IMR-90 (cell line): ENCODE results near the gene C1orf116. TPM values are rescaled to one million over a fixed set of nuclear protein-coding genes. Genes with fewer than 3 reads are reported as not detected.
A peak's percentile ranks its signal among the peaks of the same experiment; 100 is the strongest.

ENCODE experiments used
- ATAC-seq: fragments of 200-7000 bp; cut with Tn5 transposase; 2 replicates; pipeline ENCODE4 v1.9.1; 2020; ENCODE audit warnings: low read depth, mild to moderate bottlenecking, moderate library complexity
- BruUV-seq: library from RNA; stranded (reverse); fragments of 400-500 nt; replicated peaks from 2 replicates; lab custom pipeline; 2021; lab: Mats Ljungman, UMichigan
- CTCF ChIA-PET: fragments of 300-600 bp; formaldehyde crosslinking; extraction: SDS; loops from one replicate; lab custom pipeline; 2021; ENCODE audit warnings: antibody characterized with exemption; lab: Yijun Ruan, JAX
- POLR2A ChIA-PET: fragments of 300-600 bp; sonication (Branson Sonifier 250); formaldehyde crosslinking; loops from one replicate; lab custom pipeline; 2022; ENCODE audit warnings: antibody characterized with exemption; ENCODE audit not compliant: unreplicated experiment; lab: Charles Lee
- DNase-seq: peaks from one replicate; pipeline ENCODE4 v3.0.0; 2013
- H2AFZ ChIP-seq: replicated peaks from 2 replicates; pipeline ENCODE3; 2013; ENCODE audit warnings: low read length, mild to moderate bottlenecking; ENCODE audit not compliant: poor library complexity
- H2AK5ac ChIP-seq: 2 replicates; pipeline ENCODE4 v1.6.1; 2013; ENCODE audit warnings: low read depth, low read length, inconsistent platforms
- H2AK9ac ChIP-seq: replicated peaks from 2 replicates; pipeline ENCODE3; 2013; ENCODE audit warnings: mild to moderate bottlenecking, low read depth, low read length, moderate library complexity; ENCODE audit not compliant: poor library complexity
- H2BK120ac ChIP-seq: 2 replicates; pipeline ENCODE4 v1.6.1; 2013; ENCODE audit warnings: low read depth, low read length, inconsistent platforms
- H2BK15ac ChIP-seq: 3 replicates; pipeline ENCODE4 v1.6.1; 2013; ENCODE audit warnings: low read depth, low read length, inconsistent platforms
- H2BK20ac ChIP-seq: 2 replicates; pipeline ENCODE4 v1.6.1; 2013; ENCODE audit warnings: low read depth, mild to moderate bottlenecking, inconsistent platforms, low read length, moderate library complexity
- H2BK5ac ChIP-seq: 2 replicates; pipeline ENCODE4 v1.6.1; 2013; ENCODE audit warnings: mild to moderate bottlenecking, low read depth, low read length, inconsistent platforms; ENCODE audit not compliant: poor library complexity, severe bottlenecking
- H3K14ac ChIP-seq: replicated peaks from 2 replicates; pipeline ENCODE4 v1.6.1; 2013; ENCODE audit warnings: low read depth, low read length, inconsistent platforms
- H3K18ac ChIP-seq: 2 replicates; pipeline ENCODE4 v1.6.1; 2013; ENCODE audit warnings: low read depth, low read length, control low read depth
- H3K23ac ChIP-seq: 2 replicates; pipeline ENCODE4 v1.6.1; 2013; ENCODE audit warnings: low read depth, low read length, inconsistent platforms
- H3K27ac ChIP-seq: 2 replicates; pipeline ENCODE4 v1.5.1; 2013; ENCODE audit warnings: mild to moderate bottlenecking, control low read depth, low read length; ENCODE audit not compliant: insufficient read depth
- H3K27me3 ChIP-seq: 2 replicates; pipeline ENCODE4 v1.6.1; 2013; ENCODE audit warnings: low read length; ENCODE audit not compliant: control insufficient read depth, insufficient read depth
- H3K36me3 ChIP-seq: 2 replicates; pipeline ENCODE4 v1.6.1; 2013; ENCODE audit warnings: low read length, mixed read lengths; ENCODE audit not compliant: control insufficient read depth, insufficient read depth
- H3K4ac ChIP-seq: 2 replicates; pipeline ENCODE4 v1.6.1; 2013; ENCODE audit warnings: low read depth, low read length, inconsistent platforms
- H3K4me1 ChIP-seq: 2 replicates; pipeline ENCODE4 v1.6.1; 2013; ENCODE audit warnings: low read length, mixed read lengths; ENCODE audit not compliant: control insufficient read depth, insufficient read depth
- H3K4me2 ChIP-seq: 2 replicates; pipeline ENCODE4 v1.6.1; 2013; ENCODE audit warnings: low read depth, mild to moderate bottlenecking, control low read depth, low read length, moderate library complexity
- H3K4me3 ChIP-seq: 2 replicates; pipeline ENCODE4 v1.5.1; 2013; ENCODE audit warnings: low read depth, mild to moderate bottlenecking, control low read depth, low read length, moderate library complexity; ENCODE audit not compliant: insufficient read depth
- H3K56ac ChIP-seq: 2 replicates; pipeline ENCODE4 v1.6.1; 2013; ENCODE audit warnings: low read length, inconsistent platforms; ENCODE audit not compliant: insufficient read depth; ENCODE audit errors: extremely low read depth
- H3K79me1 ChIP-seq, 2 experiments: 2 replicates each; pipeline ENCODE4 v1.6.1; 2013; ENCODE audit warnings: low read length in 2 of 2, inconsistent platforms in 1 of 2, low read depth in 1 of 2
- H3K9ac ChIP-seq: 2 replicates; pipeline ENCODE4 v1.6.1; 2013; ENCODE audit warnings: low read depth, low read length, control low read depth
- H3K9me1 ChIP-seq: 2 replicates; pipeline ENCODE4 v1.6.1; 2013; ENCODE audit warnings: low read length, inconsistent platforms; ENCODE audit not compliant: insufficient read depth
- H3K9me3 ChIP-seq: 2 replicates; pipeline ENCODE4 v1.6.1; 2013; ENCODE audit warnings: low read length; ENCODE audit not compliant: control insufficient read depth, insufficient read depth
- H4K20me1 ChIP-seq: 2 replicates; pipeline ENCODE4 v1.6.1; 2013; ENCODE audit warnings: low read length, inconsistent platforms; ENCODE audit not compliant: insufficient read depth
- H4K5ac ChIP-seq: 2 replicates; pipeline ENCODE4 v1.6.1; 2013; ENCODE audit warnings: mild to moderate bottlenecking, low read depth, low read length, control low read depth
- H4K8ac ChIP-seq, 2 experiments: 2 replicates each; pipeline ENCODE4 v1.6.1; 2013; ENCODE audit warnings: low read depth in 2 of 2, low read length in 2 of 2, control low read depth in 1 of 2, inconsistent platforms in 1 of 2
- H4K91ac ChIP-seq: 2 replicates; pipeline ENCODE4 v1.6.1; 2013; ENCODE audit warnings: low read depth, low read length, inconsistent platforms; ENCODE audit not compliant: insufficient read depth
- BHLHE40 ChIP-seq: fragments of 150-350 bp; IDR thresholded peaks from 2 replicates; pipeline ENCODE4 v1.6.1; 2016; ENCODE audit warnings: mild to moderate bottlenecking, low read depth, low read length
- CEBPB ChIP-seq: IDR thresholded peaks from 2 replicates; pipeline ENCODE4 v1.6.1; 2012; ENCODE audit warnings: low read depth, low read length, improper control_type of control experiment
- CHD1 ChIP-seq: IDR thresholded peaks from 2 replicates; pipeline ENCODE4 v1.6.1; 2012; ENCODE audit warnings: low read depth, low read length, improper control_type of control experiment
- CTCF ChIP-seq: conservative IDR thresholded peaks from 2 replicates; pipeline ENCODE4 v1.5.1; 2012; ENCODE audit warnings: mild to moderate bottlenecking, low read depth, low read length, improper control_type of control experiment
- ELK1 ChIP-seq: fragments of 150-350 bp; IDR thresholded peaks from 2 replicates; pipeline ENCODE4 v1.6.1; 2016; ENCODE audit warnings: low read depth, mild to moderate bottlenecking, low read length, moderate library complexity, borderline replicate concordance
- FOS ChIP-seq: fragments of 150-350 bp; IDR thresholded peaks from 2 replicates; pipeline ENCODE4 v1.6.1; 2016; ENCODE audit warnings: low read depth, low read length
- MAZ ChIP-seq: IDR thresholded peaks from 2 replicates; pipeline ENCODE4 v1.6.1; 2012; ENCODE audit warnings: low read depth, mild to moderate bottlenecking, low read length, improper control_type of control experiment, moderate library complexity, borderline replicate concordance
- NFE2L2 ChIP-seq: fragments of 150-350 bp; IDR thresholded peaks from 2 replicates; pipeline ENCODE4 v1.6.1; 2016; ENCODE audit warnings: low read depth, mild to moderate bottlenecking, low read length
- POLR2A ChIP-seq: IDR thresholded peaks from 2 replicates; pipeline ENCODE4 v1.6.1; 2012; ENCODE audit warnings: mild to moderate bottlenecking, low read depth, low read length
- RAD21 ChIP-seq: IDR thresholded peaks from 2 replicates; pipeline ENCODE4 v1.6.1; 2012; ENCODE audit warnings: low read length, improper control_type of control experiment
- SMC3 ChIP-seq: fragments of 150-350 bp; IDR thresholded peaks from 2 replicates; pipeline ENCODE4 v1.6.1; 2016; ENCODE audit warnings: low read depth, mild to moderate bottlenecking, antibody characterized with exemption, low read length, moderate library complexity
- USF2 ChIP-seq: fragments of 150-350 bp; IDR thresholded peaks from 2 replicates; pipeline ENCODE4 v1.6.1; 2017; ENCODE audit warnings: mild to moderate bottlenecking, antibody characterized with exemption, low read length, low read depth
- WGBS, 2 experiments: methylation state at CpG; one replicate each; pipeline versions ENCODE4 v1.1.5 to v1.1.7; 2013; ENCODE audit warnings: missing lambda C conversion rate in 2 of 2; ENCODE audit not compliant: insufficient read length in 1 of 2; ENCODE audit errors: extremely low coverage in 2 of 2; 5-methylcytosine and 5-hydroxymethylcytosine counted together
- dilution Hi-C: fragments of 300-500 bp; cut with HindIII; formaldehyde crosslinking; loops from one replicate; pipeline ENCODE4 v1.14.3; 2018; ENCODE audit warnings: low sequenced_read_pairs; ENCODE audit not compliant: unreplicated experiment
- in situ Hi-C: fragments of 300-500 bp; cut with MboI; formaldehyde crosslinking; loops from 3 replicates; pipeline ENCODE4 v1.14.3; 2019; ENCODE audit warnings: low sequenced_read_pairs, inconsistent platforms, mixed read lengths
- intact Hi-C: fragments of 100-400 bp; cut with micrococcal nuclease; formaldehyde crosslinking; loops from 2 replicates; pipeline ENCODE4 v1.10.0; 2022
- polyA plus RNA-seq, 3 experiments: library from polyadenylated mRNA; depleted of rRNA; stranded (reverse); fragments of >200 nt; gene quantifications; 2 replicates each; pipeline ENCODE4 v1.2.3, GENCODE V29; 2012; ENCODE audit warnings: low replicate concordance in 1 of 3
- total RNA-seq: library from RNA; depleted of rRNA; stranded (reverse); fragments of >200 nt; gene quantifications from 2 replicates; pipeline ENCODE4 v1.2.3, GENCODE V29; 2012

C1orf116 gene
- total and polyA plus RNA-seq, 2 of the 4 experiments (the other 2 are of a cell fraction) = under 0.01 to 0.03 TPM

GRCh38 chr1:207006083-207006482 lies 26.5 kb downstream of the C1orf116 start (continued):
- TF ChIP-seq NFE2L2 (no peak), CEBPB (no peak), FOS (no peak), POLR2A (no peak)

GRCh38 chr1:207004931-207005830 lies 27.4 kb downstream of the C1orf116 start:
- Histone ChIP-seq H2AFZ (peak overlapping the region; percentile 0), H3K14ac (no peak overlapping the region), H2BK20ac (peak overlapping the region; percentile 26; the same call in 1 of the 2 replicates), H3K18ac (no peak overlapping the region), H2BK120ac (no peak overlapping the region; the same call in 1 of the 2 replicates), H4K5ac (no peak overlapping the region), H2BK5ac (no peak overlapping the region), H3K4me2 (no peak overlapping the region), H3K79me1 (no peaks in the 10 kb centered on the region), H4K8ac (no peak overlapping the region), H4K20me1 (no peaks in the 10 kb centered on the region), H3K4me1 (peaks cover 6% of the 10 kb centered on the region), H2AK9ac (no peak overlapping the region), H2BK15ac (no peak overlapping the region), H3K27ac (no peak overlapping the region), H4K91ac (no peak overlapping the region), H3K23ac (no peak overlapping the region), H3K9me1 (peaks cover 6% of the 10 kb centered on the region), H3K9me3 (no peaks in the 10 kb centered on the region), H3K9ac (no peak overlapping the region), H3K56ac (no peak overlapping the region), H3K36me3 (no peaks in the 10 kb centered on the region), H3K4ac (0 out of 2 replicates have a peak overlapping the region, but pooled peaks have one; percentile 6), H3K4me3 (no peak overlapping the region), H2AK5ac (no peak overlapping the region), H3K27me3 (no peaks in the 10 kb centered on the region; the same call in 1 of the 2 replicates)
- ChIA-PET POLR2A (no interaction called here), CTCF (interaction anchor here (0.6 to 1.3 kb wide), 4 partner anchors 10 to 461 kb away, joined by 3 to 6 read pairs (median 6); no protein-coding TSS in a partner anchor)
- in situ Hi-C loops = no loop called here
- dilution Hi-C loops = no loop called here
- ATAC-seq (peak; percentile 84), DNase-seq (peak; percentile 74)
- intact Hi-C loops = no loop called here
- WGBS, 2 experiments = 35% methylated on average over 6 of the region's 9 CpGs; no CpG with 5 or more reads in 1 of the 2 experiments
- BruUV-seq = no TSS peak
- no peak for TF ChIP-seq BHLHE40
- TF ChIP-seq CTCF = peak; percentile 66
- TF ChIP-seq USF2 = no peak
- TF ChIP-seq SMC3 = peak; percentile 32
- peak; percentile 36; the same call in 1 of the 2 replicates for TF ChIP-seq RAD21
- TF ChIP-seq ELK1 = no peak
- TF ChIP-seq MAZ = peak; percentile 30; the same call in 1 of the 2 replicates
- TF ChIP-seq CHD1 = no peak
